ENCODE measurements around the gene PTPRN2.
"Not testable (repeated sequence)": the region's sequence is repeated elsewhere in the genome, so short reads cannot be mapped to it uniquely, and the experiment has no call there.

Gene PTPRN2

DNA sequence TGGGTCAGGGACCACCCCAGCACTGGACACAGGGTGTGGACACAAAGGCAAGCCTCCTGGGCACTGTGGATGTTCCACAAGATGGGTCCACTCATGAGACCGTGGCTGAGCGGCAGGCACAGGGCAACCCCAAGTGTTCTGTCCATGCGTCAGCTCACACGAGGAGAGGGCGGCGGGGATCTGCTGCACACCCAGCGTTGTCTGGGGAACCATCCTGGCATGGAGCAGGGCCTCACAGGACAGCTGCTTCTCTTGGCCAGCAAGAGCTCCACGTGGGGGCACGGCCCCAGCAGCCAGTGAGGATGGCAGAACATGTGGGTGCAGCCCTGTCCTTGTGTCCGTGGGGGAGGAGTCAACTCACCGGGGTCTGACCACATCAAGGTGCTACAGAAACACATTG, 195.4 kb downstream of the PTPRN2 start:
- DNase-seq, result no peak
- in situ Hi-C loops (cut with HindIII; ENCODE audit: low pct_ligation_motif_present, low pct_unique_long_range_greater_than_20kb, low sequenced_read_pairs), result no loop called here

DNA sequence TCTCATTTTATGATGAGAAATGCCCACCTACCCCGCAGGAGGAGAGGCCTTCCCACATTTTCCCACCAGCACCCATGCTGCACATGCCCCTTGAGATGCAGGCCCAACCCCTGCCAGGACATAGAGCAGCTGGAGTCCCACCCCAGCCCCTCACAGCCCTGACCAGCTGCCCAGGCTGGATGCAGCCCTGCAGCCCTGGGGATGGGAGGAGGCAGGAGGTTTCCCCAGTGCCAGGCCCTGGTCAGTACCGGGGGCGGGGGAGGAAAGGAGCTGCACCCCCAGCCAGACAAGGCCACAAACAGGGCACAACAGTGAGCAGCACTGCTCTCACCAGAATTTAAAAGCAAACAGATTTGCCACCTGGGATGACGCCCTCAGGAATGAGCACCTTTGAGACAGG, 196.1 kb downstream of the PTPRN2 start:
- in situ Hi-C loops (cut with HindIII; ENCODE audit: low pct_ligation_motif_present, low pct_unique_long_range_greater_than_20kb, low sequenced_read_pairs), result no loop called here
- DNase-seq, result no peak

DNA sequence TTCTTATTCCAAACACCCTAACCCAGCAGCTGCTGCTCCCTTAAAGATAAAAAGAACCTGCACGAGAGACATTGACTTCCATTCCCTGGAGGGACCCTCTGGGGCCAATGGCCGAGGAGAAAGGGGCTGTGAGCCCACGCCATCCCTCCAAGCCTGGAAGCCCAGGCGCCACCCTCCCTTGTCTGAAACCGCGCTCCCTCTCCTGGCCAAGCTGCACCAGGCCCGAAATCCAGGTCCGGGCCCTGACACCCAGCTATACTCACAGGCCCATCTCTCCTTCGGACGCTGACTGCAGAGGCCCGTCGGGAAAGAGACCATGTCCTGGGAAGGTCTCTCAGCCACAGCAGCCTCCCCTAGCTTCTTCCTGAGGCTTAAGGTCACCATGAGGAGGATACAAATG, 196.5 kb downstream of the PTPRN2 start:
- no peak for DNase-seq
- in situ Hi-C loops (cut with HindIII; ENCODE audit: low pct_ligation_motif_present, low pct_unique_long_range_greater_than_20kb, low sequenced_read_pairs), result no loop called here

DNA sequence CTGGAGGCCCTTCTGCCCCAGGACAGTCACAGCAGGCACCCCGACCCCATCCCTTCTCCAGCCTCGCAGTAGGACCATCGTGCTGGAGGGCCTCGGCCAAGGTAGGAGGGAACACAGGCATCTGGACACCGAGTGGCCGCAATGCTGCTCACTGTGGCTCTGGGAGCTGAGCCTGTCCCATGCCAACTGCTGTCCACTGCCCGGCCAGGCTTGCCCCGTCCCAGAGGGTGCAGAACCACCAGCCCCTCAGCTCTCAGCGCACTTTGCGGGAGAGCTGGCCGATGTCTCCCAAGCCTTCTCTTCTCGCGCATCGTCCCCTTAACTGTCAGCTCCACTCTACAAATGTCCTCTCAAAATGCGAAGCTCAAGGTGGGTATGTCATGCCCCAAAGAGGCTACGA, 197.2 kb downstream of the PTPRN2 start:
- DNase-seq, result no peak
- in situ Hi-C loops (cut with HindIII; ENCODE audit: low pct_ligation_motif_present, low pct_unique_long_range_greater_than_20kb, low sequenced_read_pairs), result no loop called here

DNA sequence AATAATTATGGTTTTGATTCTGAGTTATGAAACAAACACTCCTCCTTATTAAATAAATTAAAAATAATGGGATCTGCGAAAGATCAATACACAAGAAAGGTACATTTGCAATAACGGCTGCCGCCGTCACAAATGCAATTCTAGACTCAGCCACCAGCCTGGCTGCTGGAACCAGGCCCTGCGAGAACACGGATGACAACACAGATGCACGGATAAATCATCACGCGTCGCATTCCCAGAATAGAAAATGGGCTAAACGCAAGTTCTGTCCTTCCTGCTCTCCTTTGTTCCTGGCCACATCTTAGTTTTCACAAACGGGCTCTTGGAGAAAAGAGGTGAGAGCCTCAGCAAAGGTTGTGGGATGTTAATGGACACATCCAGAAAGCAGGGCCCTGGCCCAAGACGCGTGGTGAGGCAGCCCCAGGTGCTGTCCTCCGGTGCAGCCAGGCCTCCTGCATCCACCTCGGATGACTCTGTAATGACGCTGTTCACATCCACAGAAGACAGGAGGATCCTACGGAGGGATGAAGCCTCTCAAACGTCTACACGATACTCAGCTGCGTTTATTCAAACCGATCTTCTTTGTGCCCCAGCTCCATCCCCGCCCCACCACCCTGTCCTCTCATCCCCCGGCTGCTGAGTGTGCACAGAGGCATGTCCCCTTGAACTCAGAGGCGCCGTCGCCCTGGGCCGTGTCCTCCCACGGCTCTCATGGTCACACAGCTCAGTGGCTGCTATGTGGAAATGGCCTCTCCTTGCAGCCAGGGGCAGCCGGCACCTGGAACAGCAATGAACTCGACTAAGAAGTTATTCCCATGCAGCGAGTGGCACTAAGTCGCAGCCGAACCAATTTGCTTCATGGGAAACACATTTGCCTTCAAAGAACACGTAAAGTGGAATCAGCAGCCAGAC, 197.9 kb downstream of the PTPRN2 start:
- in situ Hi-C loops (cut with HindIII; ENCODE audit: low pct_ligation_motif_present, low pct_unique_long_range_greater_than_20kb, low sequenced_read_pairs), result no loop called here
- DNase-seq, result no peak

DNA sequence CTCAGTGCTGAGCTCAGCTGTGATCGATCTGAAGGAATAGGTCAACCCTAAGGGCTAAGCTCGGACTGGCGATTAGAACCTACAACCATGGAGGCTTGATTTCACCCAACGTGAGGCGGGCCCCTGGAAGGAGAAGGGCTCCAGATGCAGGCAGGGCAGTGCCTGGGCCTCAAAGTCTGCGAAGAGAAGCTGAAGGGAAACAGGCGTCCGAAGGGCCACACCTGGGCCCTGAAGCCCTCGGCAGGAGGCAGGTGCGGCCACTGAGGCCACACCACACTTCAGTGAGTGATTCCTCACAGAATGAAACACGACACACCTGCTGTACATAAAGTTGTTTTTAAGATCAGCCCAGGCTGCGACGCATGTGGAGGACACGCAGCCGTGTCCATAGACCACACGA, 198.7 kb downstream of the PTPRN2 start:
- DNase-seq, result no peak
- in situ Hi-C loops (cut with HindIII; ENCODE audit: low pct_ligation_motif_present, low pct_unique_long_range_greater_than_20kb, low sequenced_read_pairs), result no loop called here

DNA sequence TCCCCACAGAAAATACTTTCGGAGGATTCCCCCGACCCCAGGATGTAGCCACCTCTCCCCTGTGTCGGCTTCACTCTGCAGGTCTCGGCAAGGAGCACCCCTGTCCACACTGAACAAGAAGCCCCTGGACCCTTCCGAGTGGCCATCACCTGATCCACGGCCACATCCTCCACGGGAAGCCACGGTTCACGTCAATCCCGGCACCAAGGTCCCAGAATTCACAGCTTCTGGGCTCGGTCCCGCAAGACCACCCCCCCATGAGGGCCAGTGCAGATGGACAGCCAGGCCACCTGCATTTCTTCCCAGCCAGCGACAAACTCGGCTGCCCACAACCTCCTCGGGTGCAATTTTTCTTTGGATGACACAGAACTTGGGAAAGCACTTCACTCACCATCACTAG, 199.6 kb downstream of the PTPRN2 start:
- in situ Hi-C loops (cut with HindIII; ENCODE audit: low pct_ligation_motif_present, low pct_unique_long_range_greater_than_20kb, low sequenced_read_pairs), result no loop called here
- no peak for DNase-seq

DNA sequence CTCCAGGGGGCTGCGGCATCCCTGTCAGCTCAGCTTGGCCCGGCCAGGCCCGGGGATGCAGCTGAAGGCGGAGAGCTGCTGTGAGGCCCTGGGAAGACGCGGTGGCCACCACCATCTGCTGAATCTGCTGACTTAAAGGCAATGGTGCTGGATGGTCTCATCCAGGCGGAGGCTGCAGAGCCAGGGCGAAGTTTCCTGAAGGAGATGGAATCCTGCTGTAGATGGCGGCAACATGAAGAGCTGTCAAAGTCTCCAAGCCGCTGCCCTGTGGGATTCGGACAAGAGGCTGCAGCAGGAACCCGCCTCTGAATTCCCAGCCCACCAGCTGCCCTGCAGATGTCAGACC, 200.1 kb downstream of the PTPRN2 start:
- in situ Hi-C loops (cut with HindIII; ENCODE audit: low pct_ligation_motif_present, low pct_unique_long_range_greater_than_20kb, low sequenced_read_pairs), result no loop called here
- no peak for DNase-seq

DNA sequence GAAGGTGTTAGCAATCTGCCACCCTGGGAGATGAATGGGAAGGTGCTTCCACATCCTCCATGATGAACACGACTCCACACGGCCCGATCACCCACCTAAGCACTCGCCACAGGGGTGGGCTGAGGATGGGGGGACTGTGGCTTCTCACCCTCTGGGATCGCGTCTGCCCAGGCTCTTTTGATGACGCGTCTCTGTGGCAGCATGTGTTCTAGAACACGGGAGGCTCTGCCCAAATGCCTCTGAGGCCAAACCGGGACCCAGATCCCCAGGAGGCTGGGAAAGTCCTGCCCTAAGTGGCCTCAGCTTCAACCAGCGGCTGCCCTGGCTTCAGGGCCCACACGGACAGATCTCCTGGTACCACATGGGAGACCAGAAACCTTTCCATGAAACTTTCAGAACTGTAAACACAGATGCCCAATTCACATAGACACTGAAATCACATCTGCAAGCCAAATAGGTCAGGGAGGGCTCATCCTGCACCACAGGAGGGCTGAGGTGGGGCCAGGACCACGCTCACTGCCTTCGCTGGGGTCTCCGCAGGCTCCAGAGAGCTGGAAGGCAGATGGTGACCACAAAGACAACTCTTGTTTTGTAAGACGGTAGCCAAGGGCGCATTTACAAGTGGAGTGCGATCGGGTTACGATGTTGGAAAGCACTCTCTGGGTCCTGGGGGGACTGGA, 200.6 kb downstream of the PTPRN2 start:
- DNase-seq, result no peak
- in situ Hi-C loops (cut with HindIII; ENCODE audit: low pct_ligation_motif_present, low pct_unique_long_range_greater_than_20kb, low sequenced_read_pairs), result no loop called here

DNA sequence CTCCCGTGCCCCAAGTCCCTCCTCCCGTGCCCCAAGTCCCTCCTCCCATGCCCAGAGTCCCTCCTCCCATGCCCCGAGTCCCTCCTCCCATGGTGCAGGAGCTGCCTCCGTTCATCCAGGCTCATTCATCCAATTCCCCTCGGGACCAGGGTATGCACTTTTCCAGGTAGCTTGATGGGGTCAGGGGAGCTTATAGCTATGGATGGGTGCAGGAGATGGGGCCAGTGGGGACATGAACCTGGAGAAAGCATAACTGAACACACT, 201.3 kb downstream of the PTPRN2 start:
- no peak for DNase-seq
- in situ Hi-C loops (cut with HindIII; ENCODE audit: low pct_ligation_motif_present, low pct_unique_long_range_greater_than_20kb, low sequenced_read_pairs), result no loop called here

DNA sequence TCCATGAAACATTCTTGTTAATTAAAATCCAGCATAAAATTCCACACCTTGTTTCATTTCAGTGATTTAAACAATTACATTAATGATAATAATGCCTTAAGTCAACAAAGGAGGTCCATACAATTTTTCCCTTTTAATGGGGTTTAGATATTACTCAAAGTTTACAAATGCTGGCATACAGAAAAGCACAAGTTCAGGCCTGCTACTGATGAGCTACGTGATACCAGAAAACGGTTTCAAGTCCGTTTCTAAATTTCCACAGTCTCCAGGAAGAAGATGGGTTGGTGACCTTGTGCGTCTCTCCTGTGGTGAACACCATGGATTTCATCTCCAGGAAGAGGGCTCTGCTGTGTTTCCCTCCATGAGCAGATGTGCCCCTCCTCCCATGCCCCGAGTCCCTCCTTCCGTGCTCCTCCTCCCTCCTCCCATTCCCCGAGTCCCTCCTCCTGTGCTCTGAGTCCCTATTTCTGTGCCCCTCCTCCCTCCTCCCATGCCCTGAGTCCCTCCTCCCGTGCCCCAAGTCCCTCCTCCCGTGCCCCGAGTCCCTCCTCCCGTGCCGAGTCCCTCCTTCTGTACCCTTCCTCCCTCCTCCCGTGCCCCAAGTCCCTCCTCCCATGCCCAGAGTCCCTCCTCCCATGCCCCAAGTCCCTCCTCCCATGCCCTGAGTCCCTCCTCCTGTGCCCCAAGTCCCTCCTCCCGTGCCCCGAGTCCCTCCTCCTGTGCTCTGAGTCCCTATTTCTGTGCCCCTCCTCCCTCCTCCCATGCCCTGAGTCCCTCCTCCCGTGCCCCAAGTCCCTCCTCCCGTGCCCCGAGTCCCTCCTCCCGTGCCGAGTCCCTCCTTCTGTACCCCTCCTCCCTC, 201.9 kb downstream of the PTPRN2 start:
- DNase-seq; in situ Hi-C loops (cut with HindIII; ENCODE audit: low pct_ligation_motif_present, low pct_unique_long_range_greater_than_20kb, low sequenced_read_pairs): not testable (repeated sequence)

DNA sequence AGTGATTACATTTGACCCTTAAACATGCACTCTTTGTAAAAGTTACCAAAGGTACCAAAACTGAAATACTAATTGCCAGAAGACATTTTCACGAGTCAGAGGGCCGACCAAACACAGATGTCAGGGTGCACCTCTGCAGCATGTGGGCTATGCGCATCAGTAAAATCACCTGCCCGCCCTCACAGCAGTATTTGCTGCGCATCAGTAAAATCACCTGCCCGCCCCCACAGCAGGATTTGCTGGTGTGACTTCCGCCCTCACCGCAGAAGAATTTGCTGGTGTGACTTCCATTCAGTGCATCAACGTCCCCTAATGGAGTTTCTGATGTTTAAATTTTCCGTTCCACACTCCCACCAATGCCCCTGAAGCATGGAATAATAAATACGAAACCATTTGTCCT, 202.9 kb downstream of the PTPRN2 start:
- no peak for DNase-seq
- in situ Hi-C loops (cut with HindIII; ENCODE audit: low pct_ligation_motif_present, low pct_unique_long_range_greater_than_20kb, low sequenced_read_pairs), result no loop called here

DNA sequence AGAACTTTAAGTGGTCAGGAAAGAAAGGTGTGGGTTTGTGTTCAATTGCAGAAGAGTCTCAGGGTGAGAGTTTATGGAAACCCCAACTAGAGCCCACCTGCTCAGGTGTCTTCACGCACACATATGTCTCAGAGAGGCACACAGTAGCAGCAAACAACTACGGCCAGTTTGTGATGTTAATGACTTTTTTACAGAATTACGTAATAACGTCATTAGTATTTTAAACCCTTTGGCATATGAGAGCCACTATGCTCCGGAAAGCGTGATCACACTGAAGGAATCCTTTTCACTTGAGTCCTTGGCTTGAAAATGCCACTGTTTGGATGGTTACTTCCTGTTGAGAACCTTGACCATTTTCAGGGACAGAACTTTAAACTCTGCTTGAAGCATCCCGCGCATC, 204.0 kb downstream of the PTPRN2 start:
- in situ Hi-C loops (cut with HindIII; ENCODE audit: low pct_ligation_motif_present, low pct_unique_long_range_greater_than_20kb, low sequenced_read_pairs), result no loop called here
- DNase-seq, result no peak

DNA sequence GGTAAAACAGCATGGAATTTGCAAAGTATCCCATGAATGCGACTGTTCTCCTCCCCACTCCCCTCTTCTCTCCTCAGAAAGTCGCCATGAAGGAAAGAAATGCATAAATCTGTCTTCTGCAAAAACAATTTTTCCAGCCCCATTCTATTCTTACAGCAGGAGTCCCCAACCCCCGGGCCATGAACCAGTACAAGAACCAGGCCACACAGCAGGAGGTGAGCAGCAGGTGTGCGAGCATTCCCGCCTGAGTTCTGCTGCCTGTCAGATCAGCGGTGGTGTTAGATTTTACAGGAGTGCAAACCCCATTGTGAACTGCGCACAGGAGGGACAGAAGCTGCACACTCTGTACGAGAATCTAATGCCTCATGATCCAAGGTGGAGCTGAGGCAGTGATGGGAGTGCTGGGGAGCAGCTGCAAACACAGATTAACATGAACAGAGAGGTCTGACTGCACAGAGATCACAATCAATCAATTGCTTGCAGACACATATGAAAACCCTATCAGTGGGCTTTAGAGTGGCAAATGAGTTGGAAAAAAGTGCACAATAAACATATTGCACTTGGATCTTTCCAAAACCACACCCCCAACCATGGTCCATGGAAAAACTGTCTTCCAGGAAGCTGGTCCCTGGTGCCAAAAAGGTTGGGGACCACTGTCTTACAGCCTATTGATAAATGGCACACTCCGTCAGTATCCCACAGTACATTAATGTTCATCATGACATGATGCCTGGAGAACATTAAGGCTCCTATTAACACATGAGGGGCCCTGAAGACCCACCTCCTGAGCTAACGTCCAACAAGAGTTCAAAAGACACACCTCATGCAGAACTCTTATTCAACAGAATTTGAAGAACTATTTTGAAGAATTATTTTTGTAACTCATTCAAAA, 205.0 kb downstream of the PTPRN2 start:
- in situ Hi-C loops (cut with HindIII; ENCODE audit: low pct_ligation_motif_present, low pct_unique_long_range_greater_than_20kb, low sequenced_read_pairs), result no loop called here
- DNase-seq, result no peak

DNA sequence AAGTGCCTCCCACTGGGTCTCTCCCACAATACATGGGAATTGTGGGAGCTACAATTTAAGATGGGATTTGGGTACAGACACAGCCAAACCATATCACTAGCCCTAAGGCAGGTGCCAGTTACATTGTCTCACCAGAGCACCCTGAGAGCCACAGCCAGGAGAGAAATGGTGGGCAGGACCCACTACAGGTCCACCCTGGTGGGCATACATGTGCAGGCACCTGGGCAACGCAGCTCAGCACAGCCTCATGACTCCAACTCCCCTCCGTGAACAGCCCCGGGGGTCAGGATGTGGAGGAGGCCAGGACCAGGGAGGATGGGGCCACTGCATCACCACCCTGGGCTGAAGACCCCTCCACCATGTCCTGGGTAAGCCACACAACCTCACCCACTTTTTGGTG, 205.7 kb downstream of the PTPRN2 start:
- in situ Hi-C loops (cut with HindIII; ENCODE audit: low pct_ligation_motif_present, low pct_unique_long_range_greater_than_20kb, low sequenced_read_pairs), result no loop called here
- DNase-seq, result no peak

DNA sequence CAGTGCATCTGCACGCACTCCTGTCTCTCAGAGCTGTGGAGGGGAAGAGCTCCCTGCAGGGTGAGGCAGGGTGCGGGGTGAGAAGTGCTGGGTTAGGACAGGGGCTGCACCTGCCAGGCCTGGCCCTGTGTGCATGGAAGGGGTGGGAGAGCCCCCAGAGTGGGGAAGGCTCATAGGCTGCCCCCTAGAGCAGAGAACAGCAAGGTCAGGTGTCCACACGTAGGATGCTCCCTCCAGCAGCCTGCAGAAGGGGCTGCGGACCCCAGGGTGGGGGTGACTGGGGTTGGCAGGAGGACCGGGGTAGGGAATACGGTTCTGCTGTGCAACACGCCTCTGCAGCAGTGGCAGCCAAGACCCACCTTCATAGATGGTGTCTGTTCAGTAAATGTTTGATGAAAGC, 208.6 kb downstream of the PTPRN2 start:
- DNase-seq, result no peak
- in situ Hi-C loops (cut with HindIII; ENCODE audit: low pct_ligation_motif_present, low pct_unique_long_range_greater_than_20kb, low sequenced_read_pairs), result no loop called here

DNA sequence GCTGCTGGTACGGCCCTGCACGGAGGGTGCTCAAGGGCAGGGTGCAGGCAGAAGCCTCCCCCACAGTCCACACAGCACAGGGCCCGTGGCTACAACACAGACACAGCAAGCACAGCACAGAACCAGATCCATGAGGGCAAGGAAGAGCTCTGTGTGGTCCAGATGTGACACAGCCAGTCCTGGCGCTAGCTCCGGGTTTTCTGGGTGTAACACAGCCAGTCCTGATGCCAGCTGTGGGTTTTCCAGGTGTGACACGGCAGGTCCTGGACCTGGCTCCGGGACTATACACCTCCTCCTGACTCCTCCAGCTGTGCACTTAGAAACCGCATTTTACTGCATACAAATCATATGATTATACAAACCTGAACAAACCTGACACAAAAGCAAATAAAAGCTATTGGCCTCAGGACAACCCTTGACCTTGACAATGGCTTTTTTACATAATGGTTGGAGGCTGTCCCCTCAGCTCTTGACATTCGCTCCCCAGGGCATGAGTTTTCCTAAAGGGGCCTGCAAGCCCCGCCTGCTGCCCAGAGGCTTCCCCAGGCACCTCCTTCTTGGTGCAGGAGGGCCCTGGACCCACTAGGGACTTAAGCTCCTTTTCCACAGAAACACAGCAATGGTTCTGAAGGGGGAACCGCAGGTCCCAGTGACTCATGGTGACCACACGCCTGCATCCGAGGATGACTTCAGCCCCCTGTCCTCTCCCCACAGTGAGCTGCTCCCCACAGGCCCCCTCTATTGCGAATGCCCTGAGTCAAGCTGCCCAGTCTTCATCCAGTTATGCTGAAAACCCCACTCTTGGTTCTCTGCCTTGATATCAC, 209.6 kb downstream of the PTPRN2 start:
- no peak for DNase-seq
- in situ Hi-C loops (cut with HindIII; ENCODE audit: low pct_ligation_motif_present, low pct_unique_long_range_greater_than_20kb, low sequenced_read_pairs), result no loop called here

DNA sequence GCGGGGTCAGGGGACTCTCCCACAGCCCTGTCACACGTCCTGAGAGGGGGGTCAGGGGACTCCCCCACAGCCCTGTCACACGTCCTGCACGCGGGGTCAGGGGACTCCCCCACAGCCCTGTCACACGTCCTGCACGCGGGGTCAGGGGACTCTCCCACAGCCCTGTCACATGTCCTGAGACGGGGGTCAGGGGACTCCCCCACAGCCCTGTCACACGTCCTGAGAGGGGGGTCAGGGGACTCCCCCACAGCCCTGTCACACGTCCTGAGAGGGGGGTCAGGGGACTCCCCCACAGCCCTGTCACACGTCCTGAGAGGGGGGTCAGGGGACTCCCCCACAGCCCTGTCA, 210.8 kb downstream of the PTPRN2 start:
- DNase-seq; in situ Hi-C loops (cut with HindIII; ENCODE audit: low pct_ligation_motif_present, low pct_unique_long_range_greater_than_20kb, low sequenced_read_pairs): not testable (repeated sequence)

All from ACHN (cell line).